ENCODE results near the gene ETV3L.

The ETV3L gene

DNA sequence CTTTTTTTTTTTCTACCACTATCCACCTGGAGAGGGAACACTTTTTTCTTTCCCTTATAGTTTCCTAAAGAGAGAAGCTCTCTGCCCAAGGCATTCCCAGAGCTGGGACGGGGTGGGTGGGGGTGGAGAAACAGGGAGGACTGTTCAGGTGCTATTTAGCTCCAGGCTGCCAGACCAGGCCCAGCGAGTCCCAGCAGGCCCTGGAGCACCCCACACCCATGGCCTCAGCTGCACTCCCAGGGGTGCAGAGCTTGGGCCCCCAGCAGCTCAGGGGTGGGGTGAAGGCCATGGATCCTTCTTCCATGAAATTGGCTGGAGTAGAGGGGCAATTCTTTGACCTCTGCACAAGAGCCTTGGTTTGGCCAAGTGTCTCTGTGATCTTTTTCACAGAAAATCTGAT lies 4.1 kb downstream of the ETV3L start:
- no peak for DNase-seq
- no peak for TF ChIP-seq CTCF (IDR thresholded peaks at IDR 0.05; ENCODE audit: low read depth, low read length, missing control alignments)
- Histone ChIP-seq H3K27me3 (replicated peaks) (no peaks in the 10 kb centered on the region), H3K4me3 (ENCODE audit: low read depth, low read length) (no peak overlapping the region), H3K36me3 (replicated peaks) (no peaks in the 10 kb centered on the region), H3K27ac (no peak overlapping the region)
- in situ Hi-C loops (cut with HindIII; ENCODE audit: low pct_ligation_motif_present, low sequenced_read_pairs) = no loop called here

DNA sequence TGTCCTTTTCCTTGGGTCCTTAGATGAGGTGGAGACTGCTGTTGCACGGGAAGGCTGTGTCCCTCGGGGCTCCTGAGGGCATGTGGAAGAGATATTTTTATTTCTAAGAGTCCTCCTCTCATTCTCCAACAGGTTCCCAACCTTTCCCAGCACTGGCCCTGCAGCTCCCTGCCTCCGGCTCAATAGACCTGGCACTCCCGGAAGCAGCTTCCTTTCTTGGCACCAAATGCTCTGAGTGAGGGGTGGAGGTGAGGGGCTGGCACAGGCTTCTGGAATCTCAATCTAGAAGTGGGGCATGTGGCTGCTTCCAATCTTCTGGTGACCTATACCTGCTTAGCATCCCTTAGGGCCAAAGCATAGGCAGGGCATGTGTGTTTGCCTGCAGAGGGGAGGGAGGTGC lies 4.5 kb downstream of the ETV3L start:
- no peaks in the 10 kb centered on the region for H3K36me3 ChIP-seq (replicated peaks)
- in situ Hi-C loops (cut with HindIII; ENCODE audit: low pct_ligation_motif_present, low sequenced_read_pairs) = no loop called here
- H3K4me3 ChIP-seq (ENCODE audit: low read depth, low read length) = no peak overlapping the region
- no peak overlapping the region for H3K27ac ChIP-seq
- no peak for DNase-seq
- H3K27me3 ChIP-seq (replicated peaks) = no peaks in the 10 kb centered on the region
- no peak for TF ChIP-seq CTCF (IDR thresholded peaks at IDR 0.05; ENCODE audit: low read depth, low read length, missing control alignments)

DNA sequence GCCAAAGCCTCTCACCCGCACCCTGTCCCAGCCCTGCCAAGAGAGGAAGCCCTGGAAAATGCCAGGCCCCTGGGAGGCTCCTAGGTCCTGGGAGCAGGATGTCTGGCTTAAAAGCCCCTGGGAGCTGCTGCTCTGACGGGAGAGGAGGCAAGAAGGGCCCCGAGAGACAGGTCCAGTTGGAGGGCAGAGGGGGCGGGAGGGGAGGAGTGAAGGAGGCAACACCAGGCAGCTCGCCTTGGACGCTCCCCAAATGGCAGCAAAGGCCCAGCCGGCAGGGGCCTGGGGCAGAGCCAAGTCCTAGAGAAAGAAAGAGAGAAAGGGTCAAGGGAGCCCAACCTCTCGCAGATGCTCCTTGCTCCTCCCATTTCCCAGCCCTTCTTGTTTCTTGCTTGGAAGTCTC lies 6.8 kb downstream of the ETV3L start:
- Histone ChIP-seq H3K27me3 (replicated peaks) (no peaks in the 10 kb centered on the region), H3K4me3 (ENCODE audit: low read depth, low read length) (no peak overlapping the region), H3K36me3 (replicated peaks) (no peaks in the 10 kb centered on the region), H3K27ac (no peak overlapping the region)
- in situ Hi-C loops (cut with HindIII; ENCODE audit: low pct_ligation_motif_present, low sequenced_read_pairs) = no loop called here
- no peak for DNase-seq
- TF ChIP-seq CTCF (IDR thresholded peaks at IDR 0.05; ENCODE audit: low read depth, low read length, missing control alignments) = no peak

- no peaks in the 10 kb centered on the region for H3K36me3 ChIP-seq (replicated peaks)
- DNase-seq = no peak
- H3K4me3 ChIP-seq (ENCODE audit: low read depth, low read length) = no peak overlapping the region
- no peak for TF ChIP-seq CTCF (IDR thresholded peaks at IDR 0.05; ENCODE audit: low read depth, low read length, missing control alignments)
- in situ Hi-C loops (cut with HindIII; ENCODE audit: low pct_ligation_motif_present, low sequenced_read_pairs) = no loop called here
- no peaks in the 10 kb centered on the region for H3K27me3 ChIP-seq (replicated peaks)
- no peak overlapping the region for H3K27ac ChIP-seq
Observed at GRCh38 chr1:157091668-157092273, 7.8 kb downstream of the ETV3L start.

GRCh38 chr1:157091186-157091585 lies 8.4 kb downstream of the ETV3L start:
- in situ Hi-C loops (cut with HindIII; ENCODE audit: low pct_ligation_motif_present, low sequenced_read_pairs) = no loop called here
- Histone ChIP-seq H3K27ac (no peak overlapping the region), H3K27me3 (replicated peaks) (no peaks in the 10 kb centered on the region), H3K4me3 (ENCODE audit: low read depth, low read length) (no peak overlapping the region), H3K36me3 (replicated peaks) (no peaks in the 10 kb centered on the region)
- no peak for DNase-seq
- TF ChIP-seq CTCF (IDR thresholded peaks at IDR 0.05; ENCODE audit: low read depth, low read length, missing control alignments) = no peak

DNA sequence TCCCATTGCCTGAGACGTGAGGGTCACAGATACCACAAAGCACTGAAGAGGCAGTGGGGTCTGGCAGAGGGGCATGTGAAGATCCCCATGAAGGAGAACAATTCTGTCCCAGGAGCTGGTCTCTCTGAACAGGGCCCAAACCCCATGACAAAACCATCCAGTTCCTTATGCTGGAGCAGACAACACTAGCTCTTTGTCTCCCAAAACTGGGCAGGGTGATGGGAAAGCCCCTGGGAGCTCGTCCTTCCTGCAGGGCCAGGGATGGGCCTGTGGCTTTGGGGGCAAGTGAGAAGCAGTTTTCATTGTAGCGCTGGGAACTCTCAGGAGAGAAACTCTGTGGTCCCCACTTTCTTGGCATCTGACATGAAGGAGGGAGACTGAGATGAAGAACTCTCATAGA lies 8.8 kb downstream of the ETV3L start:
- H3K36me3 ChIP-seq (replicated peaks) = no peaks in the 10 kb centered on the region
- in situ Hi-C loops (cut with HindIII; ENCODE audit: low pct_ligation_motif_present, low sequenced_read_pairs) = no loop called here
- no peak for TF ChIP-seq CTCF (IDR thresholded peaks at IDR 0.05; ENCODE audit: low read depth, low read length, missing control alignments)
- no peak for DNase-seq
- H3K27ac ChIP-seq = no peak overlapping the region
- H3K27me3 ChIP-seq (replicated peaks) = no peaks in the 10 kb centered on the region
- no peak overlapping the region for H3K4me3 ChIP-seq (ENCODE audit: low read depth, low read length)

All from brain microvascular endothelial cell (primary cell).